Mucosa of descending colon (tissue), 3 donors: ENCODE measurements around the gene AK5. TPM values are rescaled to one million over a fixed set of nuclear protein-coding genes. Genes with fewer than 3 reads are reported as not detected.

Experiments used
- ATAC-seq: fragments of 200-7000 bp; cut with Tn5 transposase; one replicate; pipeline ENCODE4 v1.9.1; 2020; ENCODE audit warnings: mild to moderate bottlenecking, moderate library complexity
- DNase-seq, 3 donors: peaks; one replicate each; pipeline ENCODE4 v3.0.0-alpha.2; 2020
- H3K36me3 ChIP-seq: fragments of 200-600 bp; one replicate; pipeline ENCODE4 v1.8.0; 2021; ENCODE audit warnings: low read depth, mild to moderate bottlenecking
- H3K4me1 ChIP-seq: fragments of 200-600 bp; one replicate; pipeline ENCODE4 v1.8.0; 2021; ENCODE audit warnings: low read depth, mild to moderate bottlenecking
- H3K4me3 ChIP-seq: fragments of 200-600 bp; one replicate; pipeline ENCODE4 v1.8.0; 2021; ENCODE audit warnings: mild to moderate bottlenecking
- H3K9me3 ChIP-seq: fragments of 200-600 bp; one replicate; pipeline ENCODE4 v1.8.0; 2021; ENCODE audit warnings: mild to moderate bottlenecking
- CTCF ChIP-seq: fragments of 200-600 bp; IDR thresholded peaks from one replicate; pipeline ENCODE4 v1.8.0; 2022; ENCODE audit warnings: antibody characterized with exemption, mild to moderate bottlenecking
- intact Hi-C, 2 donors: fragments of 100-400 bp; cut with DNase I in 1 of 2; cut with micrococcal nuclease in 1 of 2; formaldehyde crosslinking; loops; one replicate each; pipeline versions ENCODE4 v1.11.0 to v1.11.1; 2022; cut with DNase I, micrococcal nuclease
- total RNA-seq, 3 donors: library from RNA; stranded (reverse); fragmentation: NEBNext Ultra II Directional in 2 of 3; extraction: Animal tissue kit (Norgen Biotek cat#: 25700) in 2 of 3; gene quantifications; one replicate each; pipeline versions ENCODE4 v1.2.1 to v1.2.4, GENCODE V29; 2021 to 2023
- donor health status: DM: no; HTN: no; CAD: no; lungs with moderate emphysema.
- donor health status: DM: no; HTN: no; CAD: no.
- donor health status: DM: no; HTN: yes; CAD: no.

AK5 gene
- total RNA-seq, 3 donors from 2014 or later, result 0.51 to 3.0 (median 0.84) TPM

GRCh38 chr1:77319036-77319705 is 37.4 kb downstream of the AK5 start:
- intact Hi-C loops, result no loop called here
- TF ChIP-seq CTCF, result no peak
- no peak overlapping the region for H3K4me3 ChIP-seq
- H3K4me1 ChIP-seq, result no peaks in the 10 kb centered on the region
- ATAC-seq, result no peak
- H3K36me3 ChIP-seq, result no peaks in the 10 kb centered on the region
- DNase-seq, result no peak
- no peaks in the 10 kb centered on the region for H3K9me3 ChIP-seq

GRCh38 chr1:77322061-77322900 is 40.5 kb downstream of the AK5 start:
- intact Hi-C loops, result no loop called here
- DNase-seq, result no peak
- TF ChIP-seq CTCF, result no peak
- ATAC-seq, result no peak
- Histone ChIP-seq H3K4me3 (no peak overlapping the region), H3K36me3 (no peaks in the 10 kb centered on the region), H3K4me1 (no peaks in the 10 kb centered on the region), H3K9me3 (no peaks in the 10 kb centered on the region)

GRCh38 chr1:77333501-77333900 is 51.7 kb downstream of the AK5 start:
- ATAC-seq (no peak), DNase-seq (no peak)
- no peaks in the 10 kb centered on the region for H3K36me3 ChIP-seq
- intact Hi-C loops, result no loop called here
- H3K4me3 ChIP-seq, result no peak overlapping the region
- no peak for TF ChIP-seq CTCF
- no peaks in the 10 kb centered on the region for H3K4me1 ChIP-seq
- H3K9me3 ChIP-seq, result no peaks in the 10 kb centered on the region

- Histone ChIP-seq H3K9me3 (no peaks in the 10 kb centered on the region), H3K36me3 (no peaks in the 10 kb centered on the region), H3K4me1 (no peaks in the 10 kb centered on the region), H3K4me3 (no peak overlapping the region)
- no peak for TF ChIP-seq CTCF
- intact Hi-C loops, result no loop called here
- ATAC-seq (no peak), DNase-seq (no peak)
Measured at GRCh38 chr1:77336729-77337128, 54.9 kb downstream of the AK5 start.

- intact Hi-C loops, result no loop called here
- DNase-seq (no peak), ATAC-seq (no peak)
Measured at GRCh38 chr1:77339326-77339725, 57.5 kb downstream of the AK5 start.

More at GRCh38 chr1:77339326-77339725, 57.5 kb downstream of the AK5 start:
- no peak for TF ChIP-seq CTCF
- Histone ChIP-seq H3K4me1 (no peaks in the 10 kb centered on the region), H3K9me3 (no peaks in the 10 kb centered on the region), H3K4me3 (no peak overlapping the region), H3K36me3 (no peaks in the 10 kb centered on the region)
